AML-193 (cell line): Measurements from ENCODE around the gene ME2.
A peak's percentile ranks its signal among the peaks of the same experiment; 100 is the strongest.
"Not testable (repeated sequence)": the region's sequence is repeated elsewhere in the genome, so short reads cannot be mapped to it uniquely, and the experiment has no call there.

ENCODE experiments used
- DNase-seq, 2 experiments: peaks; one replicate each; lab custom pipeline; 2025; lab: John Stamatoyannopoulos, UW

Gene ME2

GRCh38 chr18:50973367-50974126 lies 94.6 kb downstream of the ME2 start:
- peak; percentile 28 to 36 for DNase-seq

GRCh38 chr18:50977037-50977760 lies 98.3 kb downstream of the ME2 start:
- no peak for DNase-seq

GRCh38 chr18:50981381-50981780 lies 102.5 kb downstream of the ME2 start:
- DNase-seq = no peak

GRCh38 chr18:50982086-50982801 lies 103.3 kb downstream of the ME2 start:
- DNase-seq = no peak

GRCh38 chr18:50982802-50983179 lies 103.9 kb downstream of the ME2 start:
- peak in 1 of 2 experiments; percentile 4 for DNase-seq

- DNase-seq = no peak
Measured at GRCh38 chr18:50986360-50987087, 107.6 kb downstream of the ME2 start.

GRCh38 chr18:50987261-50987660 lies 108.3 kb downstream of the ME2 start:
- no peak for DNase-seq

- no peak for DNase-seq
Measured at GRCh38 chr18:50989711-50990110, 110.8 kb downstream of the ME2 start.

- DNase-seq = no peak
Measured at GRCh38 chr18:50992351-50992762, 113.4 kb downstream of the ME2 start.

GRCh38 chr18:50994031-50994430 lies 115.1 kb downstream of the ME2 start:
- DNase-seq = no peak

- DNase-seq = not testable (repeated sequence)
Measured at GRCh38 chr18:51003174-51003573, 124.3 kb downstream of the ME2 start.
